H1 (cell line): ENCODE data around the gene CD244.

Experiments used
- CTCF ChIP-seq, 3 experiments: IDR thresholded peaks; 1 replicate in 2 of 3; 2 replicates in 1 of 3; pipeline versions ENCODE4 v1.5.1 to v1.6.1; 2011; ENCODE audit warnings: low read length in 3 of 3, mild to moderate bottlenecking in 3 of 3, inconsistent platforms in 2 of 3, low read depth in 1 of 3, moderate library complexity in 1 of 3; ENCODE audit not compliant: insufficient read depth in 1 of 3; ENCODE audit errors: control extremely low read depth in 1 of 3
- EZH2 ChIP-seq: fragments of 200-600 bp; sonication (generic); IDR thresholded peaks from 2 replicates; pipeline ENCODE4 v1.7.1; 2012; ENCODE audit warnings: low read depth, mild to moderate bottlenecking, moderate library complexity, low read length, inconsistent platforms; ENCODE audit not compliant: severe bottlenecking
- PHF8 ChIP-seq: fragments of 200-600 bp; sonication (generic); conservative IDR thresholded peaks from 2 replicates; pipeline ENCODE4 v1.7.1; 2012; ENCODE audit warnings: low read depth, mild to moderate bottlenecking, inconsistent platforms, low read length, moderate library complexity
- POLR2A ChIP-seq, 2 experiments: IDR thresholded peaks; 1 replicate in 1 of 2; 2 replicates in 1 of 2; pipeline ENCODE4 v1.6.1; 2011; ENCODE audit warnings: low read depth in 2 of 2, low read length in 2 of 2, mild to moderate bottlenecking in 2 of 2; ENCODE audit errors: control extremely low read depth in 1 of 2
- SP2 ChIP-seq: IDR thresholded peaks from 2 replicates; pipeline ENCODE4 v1.6.1; 2012; ENCODE audit warnings: mild to moderate bottlenecking, low read length, inconsistent platforms
- TAF1 ChIP-seq: IDR thresholded peaks from 2 replicates; pipeline ENCODE4 v1.6.1; 2011; ENCODE audit warnings: mild to moderate bottlenecking, low read depth, low read length
- TAF7 ChIP-seq: optimal IDR thresholded peaks from 2 replicates; pipeline ENCODE3; 2011; ENCODE audit warnings: low read depth, mild to moderate bottlenecking, inconsistent platforms, low read length, moderate library complexity, borderline replicate concordance
- TBP ChIP-seq: IDR thresholded peaks from 2 replicates; pipeline ENCODE4 v1.6.1; 2011; ENCODE audit warnings: low read depth, low read length, improper control_type of control experiment
- TCF12 ChIP-seq: IDR thresholded peaks from 2 replicates; pipeline ENCODE4 v1.6.1; 2011; ENCODE audit warnings: low read depth, mild to moderate bottlenecking, low read length
- TEAD4 ChIP-seq: IDR thresholded peaks from 2 replicates; pipeline ENCODE4 v1.6.1; 2012; ENCODE audit warnings: low read depth, low read length, inconsistent platforms, mixed read lengths
- ZNF274 ChIP-seq: IDR thresholded peaks from 2 replicates; pipeline ENCODE4 v1.7.0; 2012; ENCODE audit warnings: low read length, borderline replicate concordance; ENCODE audit errors: extremely low read depth
- TF ChIP-seq, protein P1 (sequence below): IDR thresholded peaks from 2 replicates; pipeline ENCODE4 v1.6.1; 2012; ENCODE audit warnings: low read length, inconsistent platforms

GRCh38 chr1:160829766-160830165 lies 32.9 kb downstream of the CD244 start:
- TF ChIP-seq POLR2A (IDR thresholded peaks at IDR 0.05; ENCODE audit: control extremely low read depth in 1 of 2, low read depth in 2 of 2, low read length in 2 of 2) (no peak), ZNF274 (no peak), TBP (no peak), CTCF (IDR thresholded peaks at IDR 0.05; ENCODE audit: control extremely low read depth in 1 of 3, insufficient read depth in 1 of 3, low read depth in 1 of 3, low read length in 3 of 3) (no peak), TCF12 (no peak), TAF7 (no peak), TAF1 (no peak), PHF8 (no peak), TEAD4 (no peak), SP2 (no peak), EZH2 (no peak)
- TF ChIP-seq, protein P1, sequence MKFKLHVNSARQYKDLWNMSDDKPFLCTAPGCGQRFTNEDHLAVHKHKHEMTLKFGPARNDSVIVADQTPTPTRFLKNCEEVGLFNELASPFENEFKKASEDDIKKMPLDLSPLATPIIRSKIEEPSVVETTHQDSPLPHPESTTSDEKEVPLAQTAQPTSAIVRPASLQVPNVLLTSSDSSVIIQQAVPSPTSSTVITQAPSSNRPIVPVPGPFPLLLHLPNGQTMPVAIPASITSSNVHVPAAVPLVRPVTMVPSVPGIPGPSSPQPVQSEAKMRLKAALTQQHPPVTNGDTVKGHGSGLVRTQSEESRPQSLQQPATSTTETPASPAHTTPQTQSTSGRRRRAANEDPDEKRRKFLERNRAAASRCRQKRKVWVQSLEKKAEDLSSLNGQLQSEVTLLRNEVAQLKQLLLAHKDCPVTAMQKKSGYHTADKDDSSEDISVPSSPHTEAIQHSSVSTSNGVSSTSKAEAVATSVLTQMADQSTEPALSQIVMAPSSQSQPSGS = no peak
